GM19372 (cell line): Measurements from ENCODE around the gene ASAP2.

Experiments
- ATAC-seq: cut with Tn5 transposase; IDR thresholded peaks from one replicate; pipeline ENCODE4 v1.9.1; 2021; ENCODE audit warnings: mild to moderate bottlenecking, low read depth, moderate library complexity; ENCODE audit not compliant: unreplicated experiment

The ASAP2 gene

DNA sequence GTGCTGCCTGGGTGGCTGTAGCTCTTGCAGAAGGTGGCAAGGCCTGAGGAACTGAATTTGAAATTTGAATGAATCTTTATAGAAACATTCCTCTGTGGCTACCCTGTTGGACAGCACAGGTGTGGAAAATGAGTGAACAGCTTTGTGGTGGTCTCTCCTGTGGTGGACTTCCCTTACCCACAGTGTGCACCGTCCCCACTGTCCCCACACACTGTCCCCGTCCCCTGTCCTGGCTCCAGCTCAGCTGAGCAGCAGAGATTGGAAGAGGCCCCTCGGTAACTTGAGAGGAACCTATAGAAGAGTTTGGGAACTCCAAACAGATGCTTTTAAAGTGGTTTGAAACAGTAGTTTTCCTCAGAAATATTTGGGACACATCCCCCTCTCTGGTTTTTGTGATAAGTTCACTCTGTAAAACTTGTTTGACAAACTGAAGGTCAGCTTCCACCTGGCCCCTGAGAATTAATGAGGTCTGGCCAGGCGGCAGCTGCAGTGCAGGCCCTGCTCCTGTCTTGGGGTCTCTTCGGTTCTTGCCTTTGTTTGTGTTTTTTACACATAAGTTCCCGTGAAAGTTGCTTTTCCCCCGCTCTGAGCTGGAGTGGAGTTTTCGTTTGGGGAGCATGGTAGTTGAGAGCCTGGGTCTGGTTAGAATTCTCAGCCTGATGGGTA is 63.2 kb downstream of the ASAP2 start:
- ATAC-seq, result no peak

DNA sequence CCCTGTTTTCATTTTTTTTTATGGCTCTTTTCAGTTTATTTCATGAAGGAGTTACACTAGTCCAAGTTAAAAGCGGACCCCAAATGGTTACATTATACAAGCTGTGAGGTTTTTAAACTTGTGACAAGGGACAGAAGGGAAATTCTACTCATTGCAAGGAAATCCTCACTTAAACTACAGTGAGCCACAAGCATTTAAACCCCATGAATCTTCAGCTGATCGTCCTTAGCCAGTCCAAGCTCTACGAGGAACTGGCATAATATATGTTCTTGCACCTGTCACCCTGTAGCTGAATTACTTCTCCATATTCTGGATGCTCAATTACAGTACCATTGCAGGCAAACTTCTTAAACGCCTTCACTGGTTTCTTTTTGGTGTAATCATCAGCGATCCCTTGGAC is 64.5 kb downstream of the ASAP2 start:
- ATAC-seq, result no peak

DNA sequence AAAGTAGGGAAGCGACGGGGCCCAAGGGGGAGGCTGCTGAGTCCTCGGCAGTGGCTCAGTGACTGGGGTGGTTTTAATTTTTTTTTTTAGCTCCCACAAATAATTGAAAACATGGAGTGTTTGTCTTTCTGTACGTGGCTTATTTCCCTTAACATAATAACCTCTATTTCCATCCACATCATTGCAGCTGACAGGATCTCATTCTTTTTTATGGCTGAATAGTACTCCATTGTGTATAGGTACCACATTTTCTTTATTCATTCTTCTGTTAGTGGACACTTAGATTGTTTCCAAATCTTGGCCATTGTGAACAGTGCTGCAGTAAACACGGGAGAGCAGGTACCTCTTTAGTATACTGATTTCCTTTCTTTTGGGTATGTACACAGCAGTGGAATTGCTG is 65.1 kb downstream of the ASAP2 start:
- ATAC-seq, result no peak

DNA sequence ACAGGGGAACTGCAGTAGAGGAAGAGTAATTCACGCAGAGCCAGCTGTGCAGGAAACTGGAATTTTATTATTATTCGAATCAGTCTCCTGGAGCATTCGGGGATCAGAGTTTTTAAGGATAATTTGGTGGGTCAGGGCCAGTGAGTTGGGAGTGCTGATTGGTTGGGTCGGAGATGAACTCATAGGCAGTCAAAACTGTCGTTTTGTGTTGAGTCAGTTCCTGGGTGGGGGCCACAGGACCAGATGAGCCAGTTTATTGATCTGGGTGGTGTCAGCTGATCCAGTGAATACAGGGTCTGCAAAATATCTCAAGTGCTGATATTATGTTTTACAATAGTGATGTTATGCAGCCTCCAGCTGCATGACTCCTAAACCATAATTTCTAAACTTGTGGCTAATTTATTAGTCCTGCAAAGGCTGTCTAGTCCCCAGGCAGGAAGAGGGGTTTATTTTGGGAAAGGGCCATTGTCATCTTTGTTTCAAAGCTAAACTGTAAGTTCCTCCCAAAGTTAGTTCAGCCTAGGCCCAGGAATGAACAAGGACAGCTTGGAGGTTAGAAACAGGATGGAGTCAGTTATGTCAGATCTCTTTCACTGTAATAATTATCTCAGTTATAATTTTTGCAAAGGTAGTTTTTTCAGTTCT is 67.0 kb downstream of the ASAP2 start:
- no peak for ATAC-seq

DNA sequence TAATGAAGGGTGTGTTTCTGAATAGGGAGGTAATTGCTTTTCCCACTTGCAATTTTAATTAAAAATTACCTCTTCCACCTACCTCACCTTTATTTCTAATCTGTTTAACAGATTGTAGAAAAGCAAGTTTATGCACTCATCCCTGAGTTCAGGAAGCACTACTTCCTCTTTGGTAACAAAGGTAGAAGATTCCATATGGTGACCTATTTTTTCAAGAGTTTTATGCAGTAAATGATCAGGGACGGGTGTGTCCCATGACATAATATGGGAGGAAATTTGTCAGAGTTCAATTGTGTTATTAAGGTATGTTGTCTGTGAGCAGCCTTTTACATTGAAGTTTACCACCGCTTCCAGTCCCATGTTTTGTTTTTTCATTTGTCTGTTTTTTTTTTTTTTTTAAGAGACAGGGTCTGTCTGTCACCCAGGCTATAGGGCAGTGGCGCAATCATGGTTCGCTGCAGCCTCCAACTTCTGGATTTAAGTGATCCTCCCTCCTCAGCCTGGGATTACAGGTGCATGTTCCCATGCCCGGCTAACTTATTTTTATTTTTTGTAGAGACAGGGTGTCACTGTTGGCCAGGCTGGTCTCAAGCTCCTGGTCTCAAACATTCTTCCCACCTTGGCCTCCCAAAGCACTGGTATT is 68.2 kb downstream of the ASAP2 start:
- no peak for ATAC-seq

DNA sequence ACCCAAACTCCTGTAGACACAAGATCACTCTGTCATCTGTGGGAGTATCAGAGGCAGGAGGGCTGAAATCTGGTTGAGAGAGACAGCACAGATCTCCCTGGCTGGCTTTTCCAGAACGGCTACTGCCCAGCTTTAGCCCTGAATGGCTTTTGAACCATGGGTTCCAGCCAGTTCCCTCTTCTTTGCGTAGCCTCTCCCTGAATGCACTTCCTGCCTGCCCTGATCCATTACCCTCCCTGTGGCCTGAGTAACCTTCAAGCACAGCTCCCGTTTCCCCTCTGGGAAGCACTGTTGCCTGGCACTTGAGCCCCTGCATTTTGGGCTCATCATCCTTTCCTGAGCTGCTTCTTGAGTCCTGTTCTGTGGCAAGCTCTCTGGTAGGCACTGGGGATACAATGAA is 68.8 kb downstream of the ASAP2 start:
- no peak for ATAC-seq

DNA sequence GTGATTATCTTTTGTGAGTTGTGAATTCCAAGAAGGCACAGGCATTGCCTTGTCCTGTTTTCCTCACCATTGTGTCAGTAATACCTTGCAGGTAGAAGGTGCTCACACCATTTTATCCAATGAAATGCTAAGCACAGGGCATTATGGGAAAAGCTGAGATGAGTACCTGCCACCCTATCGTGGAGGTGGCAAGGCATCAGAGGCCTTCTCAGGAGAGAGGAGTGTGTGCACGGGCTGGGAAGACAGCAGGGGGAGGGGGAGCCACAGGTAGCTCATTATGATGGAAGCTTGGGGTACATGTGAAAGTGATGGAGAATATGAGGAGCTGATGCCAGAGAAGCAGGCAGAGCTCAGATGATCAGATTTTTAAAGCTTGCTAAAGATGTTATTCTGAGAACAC is 69.5 kb downstream of the ASAP2 start:
- no peak for ATAC-seq

DNA sequence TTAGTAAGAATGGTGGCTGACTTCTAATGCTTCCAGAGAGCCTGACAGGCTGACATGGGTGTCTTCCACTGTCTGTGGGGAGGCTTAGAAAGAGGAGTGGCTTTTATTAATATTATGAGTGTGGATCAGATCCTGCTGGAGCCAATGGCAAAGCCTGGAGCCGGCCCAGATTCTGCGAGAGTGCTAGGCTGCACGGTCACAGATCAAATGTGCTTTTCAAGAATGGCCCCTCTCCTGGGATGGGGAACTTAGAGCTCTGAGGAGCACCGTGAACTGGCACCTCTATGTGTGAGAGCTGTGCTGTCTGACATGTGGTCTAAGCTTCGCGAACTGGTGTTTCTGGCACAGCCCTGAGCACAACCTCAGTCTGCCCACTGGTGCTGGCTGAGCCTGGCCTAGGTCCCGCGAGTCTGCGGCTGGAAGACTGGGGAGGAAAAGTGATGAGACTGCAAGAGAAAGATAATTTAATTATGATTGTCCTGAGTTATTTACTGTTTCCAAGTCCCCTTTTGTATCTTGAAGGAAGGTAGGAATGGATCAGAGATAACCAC is 70.4 kb downstream of the ASAP2 start:
- ATAC-seq, result no peak

DNA sequence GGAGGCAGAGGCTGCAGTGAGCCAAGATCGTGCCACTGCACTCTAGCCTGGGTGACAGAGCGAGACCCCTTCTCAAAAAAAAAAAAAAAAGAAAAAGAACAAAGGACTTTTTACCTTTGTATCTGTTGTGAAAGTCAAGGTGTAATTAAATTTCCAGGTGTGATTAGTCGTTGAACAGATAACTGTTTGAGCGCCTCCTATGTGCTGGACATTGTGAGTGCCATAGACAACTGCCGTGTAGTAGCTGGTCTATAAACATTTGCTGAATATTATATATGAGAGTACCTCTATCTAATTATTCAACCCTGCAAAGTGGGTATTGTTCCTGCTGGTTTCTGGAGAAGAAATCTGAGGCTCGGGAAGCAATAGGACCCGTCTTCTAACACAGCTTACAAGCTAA is 71.8 kb downstream of the ASAP2 start:
- no peak for ATAC-seq

DNA sequence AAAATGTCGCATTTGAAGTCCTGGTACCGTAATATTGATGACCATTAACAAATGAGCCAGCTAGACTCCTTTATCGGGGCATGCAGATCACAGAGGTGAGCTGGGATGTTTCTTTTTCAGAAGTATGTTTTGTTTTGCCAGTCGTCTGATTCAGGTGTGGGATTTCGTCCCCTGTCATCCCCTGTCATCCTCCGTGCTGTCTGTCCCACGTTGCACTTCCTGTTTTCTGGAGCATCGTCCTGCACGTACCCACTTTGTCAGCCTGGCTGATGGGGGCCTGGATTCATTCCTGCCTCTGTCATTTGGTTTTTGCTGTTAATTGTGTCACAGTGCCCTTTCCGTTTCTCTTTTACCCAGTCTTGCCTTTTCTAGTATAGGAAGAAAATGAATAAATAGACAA is 72.8 kb downstream of the ASAP2 start:
- ATAC-seq, result no peak

DNA sequence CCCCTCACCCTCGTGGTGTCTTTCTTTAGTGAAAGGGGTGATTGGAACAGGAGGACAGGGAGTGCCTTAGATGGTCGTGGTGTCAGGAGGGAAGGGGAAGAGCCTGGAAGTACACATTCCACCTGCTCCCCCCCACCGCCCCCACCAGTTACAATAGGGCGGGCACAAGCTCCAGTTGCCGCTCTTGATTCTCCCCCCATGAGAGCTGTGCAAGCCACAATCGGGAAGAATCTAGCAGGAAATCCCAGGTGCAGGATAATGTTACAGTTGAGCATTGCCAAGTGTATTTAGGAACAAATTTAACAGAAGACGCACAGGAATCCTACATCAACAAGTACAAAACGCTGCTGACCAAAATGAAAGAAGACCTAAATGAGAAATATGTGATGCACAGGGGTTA is 73.6 kb downstream of the ASAP2 start:
- ATAC-seq, result no peak

DNA sequence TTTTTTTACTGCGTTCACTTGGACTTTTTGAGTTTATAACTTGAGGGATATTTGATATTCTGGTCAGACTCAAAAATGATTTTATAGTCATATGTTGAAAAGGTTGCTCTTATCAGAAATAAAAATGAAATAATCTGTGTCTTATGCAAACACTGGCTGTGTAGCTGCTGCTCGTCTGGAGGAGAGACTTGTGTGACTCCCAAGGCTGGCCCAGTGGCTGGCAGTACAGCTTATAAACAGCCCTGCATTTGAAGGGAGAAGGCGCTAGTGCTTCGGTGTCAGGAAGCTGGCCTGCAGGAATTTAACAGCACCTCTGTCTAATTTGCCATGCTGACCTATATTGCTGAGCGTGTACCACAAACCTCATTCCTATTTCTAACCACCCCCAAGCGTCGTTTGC is 74.5 kb downstream of the ASAP2 start:
- ATAC-seq, result no peak

DNA sequence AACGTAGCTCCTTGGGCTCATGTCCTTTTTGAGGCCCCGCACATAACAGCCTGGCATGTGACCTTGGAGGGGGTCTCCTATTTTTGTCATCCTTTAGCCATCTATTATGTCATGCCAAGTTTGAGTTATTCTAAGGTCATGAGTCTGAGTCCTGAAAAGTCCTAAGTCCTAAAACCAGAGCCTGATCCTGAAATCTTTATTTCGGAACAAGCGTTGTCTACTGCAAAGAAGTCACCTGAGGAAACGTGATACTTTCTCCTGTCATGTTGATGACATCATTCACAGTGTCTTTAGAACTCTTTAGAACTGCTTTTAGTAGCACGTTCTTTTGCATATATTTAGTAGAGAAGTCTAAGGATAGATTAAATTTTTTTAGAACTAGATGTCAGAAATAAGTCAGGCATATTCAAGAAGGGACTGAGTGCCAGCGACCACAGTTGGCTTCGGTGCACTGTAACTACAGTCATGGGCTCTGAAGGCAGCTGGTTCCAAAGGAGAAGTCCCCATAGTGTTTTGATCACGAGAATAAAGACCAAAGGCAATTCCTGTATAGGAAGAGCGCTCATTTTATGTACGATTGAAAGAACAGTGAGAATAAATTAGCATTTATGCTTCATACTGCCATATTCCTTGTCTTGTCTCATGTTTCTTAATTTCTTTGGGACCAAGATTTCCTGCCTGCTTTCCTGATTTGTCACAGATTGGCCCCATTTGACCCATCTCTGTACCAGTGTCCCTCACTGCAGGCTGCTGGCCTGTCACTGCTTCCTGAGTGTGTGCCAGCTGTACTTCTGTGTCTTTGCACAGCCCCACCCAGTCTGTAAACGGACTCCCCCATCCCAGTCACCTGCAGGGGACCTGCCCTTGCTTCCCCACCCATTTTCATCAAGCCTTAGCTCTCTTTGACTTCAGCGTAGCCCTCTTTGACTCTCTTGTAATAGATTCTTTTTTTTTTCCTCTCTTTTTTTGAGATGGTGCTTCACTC is 75.8 kb downstream of the ASAP2 start:
- no peak for ATAC-seq

DNA sequence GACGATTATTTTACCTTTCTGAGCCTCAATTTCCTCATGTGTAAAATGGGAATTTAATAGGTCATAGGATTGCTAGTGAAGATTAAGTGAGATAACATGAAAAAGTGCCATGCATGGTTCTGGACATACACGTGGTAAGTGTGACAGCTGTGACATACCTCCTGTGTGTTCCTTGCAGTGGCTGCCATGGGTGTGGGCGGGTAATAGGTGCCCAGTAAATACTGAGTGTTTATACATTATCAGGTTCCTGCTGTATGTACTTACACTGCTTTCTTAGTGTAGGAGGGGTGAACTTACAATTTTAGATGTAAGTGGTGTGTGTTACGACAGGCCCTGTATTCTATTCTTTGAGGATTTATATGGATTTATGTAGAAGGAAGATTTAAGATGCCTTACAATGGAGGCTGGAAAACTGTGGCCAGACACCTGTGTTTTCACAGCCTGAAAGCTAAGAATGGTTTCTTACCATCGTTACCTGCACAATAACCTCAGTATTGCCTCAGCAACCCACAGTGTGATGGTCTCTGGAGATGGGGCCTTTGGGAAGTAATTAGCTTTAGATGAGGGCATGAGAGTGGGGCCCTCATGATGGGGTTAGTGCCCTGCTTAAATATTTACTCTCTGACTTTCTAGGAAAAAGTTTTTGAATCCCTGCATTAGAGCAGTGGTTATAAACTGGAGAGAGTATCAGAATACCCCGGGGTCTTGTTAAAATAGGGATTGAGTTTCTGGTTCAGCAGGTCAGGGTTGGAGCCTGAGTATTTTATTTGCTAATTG is 78.1 kb downstream of the ASAP2 start:
- ATAC-seq, result no peak

DNA sequence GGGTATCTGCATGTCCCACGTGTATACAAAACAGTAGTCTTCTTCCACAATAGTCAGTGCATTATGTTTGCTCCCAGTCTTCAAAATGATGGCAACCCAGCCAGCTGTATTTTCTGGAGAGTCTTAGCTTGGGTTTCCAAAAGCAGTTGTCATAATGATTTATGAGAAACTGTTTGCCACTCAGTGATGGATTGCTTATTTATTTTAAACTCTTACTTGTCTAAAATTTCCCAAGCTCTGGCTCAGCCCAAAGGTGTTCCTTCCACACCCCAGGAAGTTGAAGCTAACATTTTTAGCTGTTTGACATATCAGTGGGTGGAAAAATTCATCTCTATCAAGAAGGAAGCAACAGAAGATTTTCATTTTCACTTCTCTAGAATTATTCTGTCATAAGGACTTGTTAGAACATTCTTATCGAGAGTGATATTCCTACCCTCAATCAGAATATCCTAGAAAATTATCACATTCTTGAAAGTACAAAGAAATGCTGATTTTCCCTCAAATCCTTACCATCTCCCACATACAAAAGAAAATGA is 78.8 kb downstream of the ASAP2 start:
- no peak for ATAC-seq

DNA sequence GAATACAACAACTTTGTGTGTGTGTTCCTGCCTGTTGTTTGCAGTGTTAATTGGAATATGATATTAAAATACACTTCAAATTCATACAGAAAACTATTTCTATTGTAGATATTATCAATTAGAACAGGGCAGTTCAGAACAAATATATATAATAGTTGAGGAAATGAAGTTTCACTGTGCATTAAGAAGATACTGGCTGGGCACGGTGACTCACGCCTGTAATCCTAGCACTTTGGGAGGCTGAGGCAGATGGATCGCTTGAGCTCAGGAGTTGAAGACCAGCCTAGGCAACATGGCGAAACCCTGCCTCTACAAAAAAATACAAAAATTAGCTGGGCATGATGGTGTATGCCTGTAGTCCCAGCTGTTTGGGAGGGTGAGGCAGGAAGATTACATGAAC is 79.3 kb downstream of the ASAP2 start:
- no peak for ATAC-seq

DNA sequence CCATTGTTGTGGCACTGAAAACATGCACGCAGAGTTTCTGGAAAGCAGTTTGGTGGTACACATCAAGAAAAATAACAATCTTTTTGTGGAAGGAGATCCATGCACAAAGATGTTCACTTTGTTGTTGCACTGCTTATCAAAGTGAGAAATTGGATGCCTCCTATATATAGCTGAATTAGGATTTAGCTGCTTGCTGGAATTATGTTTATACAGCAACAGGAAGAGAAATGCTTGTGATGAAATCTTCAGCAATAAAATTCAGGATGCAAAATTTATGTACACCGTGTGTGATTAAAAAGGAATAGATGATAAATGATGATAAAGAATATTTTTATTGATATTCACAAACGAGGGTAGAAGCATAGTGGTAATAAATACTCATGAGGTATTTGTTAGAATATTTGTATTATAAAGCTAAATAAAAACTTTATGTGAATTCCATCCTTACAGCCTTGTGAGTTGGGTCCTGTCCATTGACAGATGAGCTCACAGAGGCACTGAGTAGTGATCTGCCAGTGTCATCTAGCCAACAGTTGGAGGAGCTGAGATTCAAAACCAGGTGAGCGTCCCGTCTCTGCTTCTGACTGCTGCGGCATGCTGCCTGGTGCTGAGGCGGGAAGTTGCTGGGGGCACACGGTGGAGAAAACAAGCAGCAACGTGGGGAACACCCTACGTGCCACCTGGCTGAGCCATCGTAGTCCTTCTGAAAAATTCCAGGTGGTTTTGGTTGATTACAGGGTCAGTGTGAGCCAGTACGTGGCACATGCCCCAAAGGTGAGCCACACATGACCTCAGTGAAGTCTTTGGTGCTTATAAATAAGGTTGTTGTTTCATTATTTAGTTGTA is 80.2 kb downstream of the ASAP2 start:
- no peak for ATAC-seq

DNA sequence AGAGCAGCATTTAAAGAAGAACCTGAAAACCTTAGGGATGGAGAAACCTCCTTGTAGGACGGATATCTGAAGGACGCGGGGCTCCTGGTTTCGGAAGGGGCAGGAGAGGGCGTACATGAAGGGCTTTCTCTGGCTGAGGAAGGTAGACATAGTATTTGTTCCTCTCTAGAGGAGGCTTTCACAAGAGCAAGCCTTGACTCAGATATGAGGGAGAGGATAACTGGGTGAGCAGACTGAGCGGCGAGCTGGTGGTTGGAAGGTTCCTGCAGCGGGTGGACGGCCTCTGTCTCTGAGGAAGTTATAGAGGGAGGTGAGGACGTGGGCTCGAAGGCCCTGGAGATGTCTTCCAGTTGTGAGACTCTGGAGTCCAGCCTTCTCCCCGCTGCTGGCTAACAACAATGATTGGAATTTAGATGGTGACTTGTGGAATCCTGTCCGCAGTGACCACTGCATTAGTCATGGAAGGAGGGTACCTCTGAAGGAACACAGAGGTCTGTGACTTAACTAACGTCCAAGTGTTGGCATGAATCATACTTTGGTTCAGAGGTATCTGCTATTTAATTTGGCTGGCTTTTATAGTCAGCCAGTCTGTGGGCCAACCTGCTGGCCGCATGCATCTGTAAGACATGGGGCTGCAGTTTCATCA is 80.9 kb downstream of the ASAP2 start:
- no peak for ATAC-seq
